Osteocyte (in vitro differentiated cells): ENCODE results near the gene KIRREL3. TPM values are rescaled to one million over a fixed set of nuclear protein-coding genes. Genes with fewer than 3 reads are reported as not detected.

Source experiments
- DNase-seq: peaks from one replicate; pipeline ENCODE4 v3.0.0; 2021; ENCODE audit warnings: mixed read lengths; ENCODE audit not compliant: unreplicated experiment; ENCODE audit errors: extremely low spot score
- H3K27ac Mint-ChIP-seq: one replicate; pipeline ENCODE4 v1.8.0; 2021; ENCODE audit warnings: mild to moderate bottlenecking, mixed read lengths; ENCODE audit not compliant: unreplicated experiment
- H3K27me3 Mint-ChIP-seq: one replicate; pipeline ENCODE4 v1.8.0; 2021; ENCODE audit warnings: mixed read lengths; ENCODE audit not compliant: unreplicated experiment
- H3K36me3 Mint-ChIP-seq: one replicate; pipeline ENCODE4 v1.8.0; 2021; ENCODE audit warnings: mixed read lengths; ENCODE audit not compliant: unreplicated experiment
- H3K4me1 Mint-ChIP-seq: one replicate; pipeline ENCODE4 v1.8.0; 2021; ENCODE audit warnings: mixed read lengths; ENCODE audit not compliant: unreplicated experiment
- H3K4me3 Mint-ChIP-seq: one replicate; pipeline ENCODE4 v1.8.0; 2021; ENCODE audit warnings: mild to moderate bottlenecking, moderate library complexity, mixed read lengths; ENCODE audit not compliant: unreplicated experiment
- H3K9me3 Mint-ChIP-seq: one replicate; pipeline ENCODE4 v1.8.0; 2021; ENCODE audit warnings: mixed read lengths; ENCODE audit not compliant: unreplicated experiment
- CTCF ChIP-seq: fragments of 200-600 bp; sonication (generic); IDR thresholded peaks from 2 replicates; pipeline ENCODE4 v1.5.0; 2021; ENCODE audit warnings: antibody characterized with exemption, mild to moderate bottlenecking, moderate library complexity
- total RNA-seq: library from RNA; stranded (reverse); gene quantifications from 2 replicates; pipeline ENCODE4 v1.2.1, GENCODE V29; 2021

The KIRREL3 gene
- total RNA-seq, 1 donor from 2014 or later, result 1.2 TPM

GRCh38 chr11:126570489-126570888 lies 430.1 kb downstream of the KIRREL3 start:
- Mint-ChIP-seq H3K27ac (no peak overlapping the region), H3K36me3 (no peaks in the 10 kb centered on the region), H3K4me3 (no peak overlapping the region), H3K9me3 (no peaks in the 10 kb centered on the region), H3K27me3 (peaks cover 7% of the 10 kb centered on the region), H3K4me1 (no peaks in the 10 kb centered on the region)
- no peak for DNase-seq
- TF ChIP-seq CTCF, result no peak

- Mint-ChIP-seq H3K36me3 (no peaks in the 10 kb centered on the region), H3K4me1 (no peaks in the 10 kb centered on the region), H3K9me3 (no peaks in the 10 kb centered on the region), H3K27me3 (peaks cover 10% of the 10 kb centered on the region), H3K27ac (no peak overlapping the region), H3K4me3 (no peak overlapping the region)
- DNase-seq, result no peak
- TF ChIP-seq CTCF, result no peak
Observed at GRCh38 chr11:126567419-126567818, 433.2 kb downstream of the KIRREL3 start.

GRCh38 chr11:126564566-126564965 lies 436.0 kb downstream of the KIRREL3 start:
- no peak for TF ChIP-seq CTCF
- Mint-ChIP-seq H3K4me1 (no peaks in the 10 kb centered on the region), H3K9me3 (no peaks in the 10 kb centered on the region), H3K27ac (no peak overlapping the region), H3K4me3 (no peak overlapping the region), H3K27me3 (peaks cover 3% of the 10 kb centered on the region), H3K36me3 (no peaks in the 10 kb centered on the region)
- DNase-seq, result no peak

GRCh38 chr11:126561327-126561893 lies 439.2 kb downstream of the KIRREL3 start:
- Mint-ChIP-seq H3K9me3 (no peaks in the 10 kb centered on the region), H3K4me3 (no peak overlapping the region), H3K36me3 (no peaks in the 10 kb centered on the region), H3K27ac (no peak overlapping the region), H3K4me1 (no peaks in the 10 kb centered on the region), H3K27me3 (peaks cover 3% of the 10 kb centered on the region)
- DNase-seq, result no peak
- no peak for TF ChIP-seq CTCF

- no peak overlapping the region for H3K4me3 Mint-ChIP-seq
- no peak for TF ChIP-seq CTCF
- peaks cover 6% of the 10 kb centered on the region for H3K27me3 Mint-ChIP-seq
- H3K9me3 Mint-ChIP-seq, result no peaks in the 10 kb centered on the region
- H3K27ac Mint-ChIP-seq, result no peak overlapping the region
- H3K36me3 Mint-ChIP-seq, result no peaks in the 10 kb centered on the region
- H3K4me1 Mint-ChIP-seq, result no peaks in the 10 kb centered on the region
- DNase-seq, result no peak
Observed at GRCh38 chr11:126560221-126560620, 440.3 kb downstream of the KIRREL3 start.
